Measurements from ENCODE around the gene SLC39A11.
"Not testable (repeated sequence)": the region's sequence is repeated elsewhere in the genome, so short reads cannot be mapped to it uniquely, and the experiment has no call there.

Gene SLC39A11

GRCh38 chr17:72940496-72940895 is 152.0 kb downstream of the SLC39A11 start:
- DNase-seq: no peak

GRCh38 chr17:72938482-72938881 is 154.0 kb downstream of the SLC39A11 start:
- no peak for DNase-seq

- no peak for DNase-seq
These were observed 154.8 kb downstream of the SLC39A11 start for GRCh38 chr17:72937707-72938106.

- DNase-seq: not testable (repeated sequence)
These were observed 155.2 kb downstream of the SLC39A11 start for GRCh38 chr17:72937254-72937653.

GRCh38 chr17:72935984-72936383 is 156.5 kb downstream of the SLC39A11 start:
- no peak for DNase-seq

GRCh38 chr17:72934927-72935326 is 157.6 kb downstream of the SLC39A11 start:
- DNase-seq: no peak

- DNase-seq: no peak
These were observed 160.9 kb downstream of the SLC39A11 start for GRCh38 chr17:72931635-72932034.

- DNase-seq: no peak
These were observed 161.3 kb downstream of the SLC39A11 start for GRCh38 chr17:72931163-72931562.

- no peak for DNase-seq
These were observed 162.5 kb downstream of the SLC39A11 start for GRCh38 chr17:72930031-72930430.

- DNase-seq: no peak
These were observed 163.9 kb downstream of the SLC39A11 start for GRCh38 chr17:72928454-72929136.

GRCh38 chr17:72927760-72928159 is 164.7 kb downstream of the SLC39A11 start:
- no peak for DNase-seq

GRCh38 chr17:72927146-72927545 is 165.3 kb downstream of the SLC39A11 start:
- no peak for DNase-seq

- no peak for DNase-seq
These were observed 166.3 kb downstream of the SLC39A11 start for GRCh38 chr17:72926171-72926570.

GRCh38 chr17:72924196-72924595 is 168.3 kb downstream of the SLC39A11 start:
- no peak for DNase-seq

GRCh38 chr17:72922219-72922618 is 170.3 kb downstream of the SLC39A11 start:
- no peak for DNase-seq

GRCh38 chr17:72921347-72922054 is 171.0 kb downstream of the SLC39A11 start:
- no peak for DNase-seq

- DNase-seq: no peak
These were observed 172.0 kb downstream of the SLC39A11 start for GRCh38 chr17:72920513-72920912.

GRCh38 chr17:72916991-72917390 is 175.5 kb downstream of the SLC39A11 start:
- no peak for DNase-seq

- no peak for DNase-seq
These were observed 176.8 kb downstream of the SLC39A11 start for GRCh38 chr17:72915625-72916081.

GRCh38 chr17:72913142-72913682 is 179.3 kb downstream of the SLC39A11 start:
- DNase-seq: no peak

- no peak for DNase-seq
These were observed 186.2 kb downstream of the SLC39A11 start for GRCh38 chr17:72906306-72906705.

- DNase-seq: no peak
These were observed 189.0 kb downstream of the SLC39A11 start for GRCh38 chr17:72903522-72903921.

- no peak for DNase-seq
These were observed 190.8 kb downstream of the SLC39A11 start for GRCh38 chr17:72901657-72902056.

GRCh38 chr17:72901083-72901482 is 191.4 kb downstream of the SLC39A11 start:
- DNase-seq: no peak

Measured in T1000 (cell line).